HG02642 (cell line): ENCODE data around the gene ANP32E.
A peak's percentile ranks its signal among the peaks of the same experiment; 100 is the strongest.
"Not testable (repeated sequence)": the region's sequence is repeated elsewhere in the genome, so short reads cannot be mapped to it uniquely, and the experiment has no call there.

Experiments used
- ATAC-seq: cut with Tn5 transposase; IDR thresholded peaks from one replicate; pipeline ENCODE4 v1.9.1; 2021; ENCODE audit warnings: mild to moderate bottlenecking; ENCODE audit not compliant: unreplicated experiment, poor library complexity

Gene ANP32E

GRCh38 chr1:150257624-150258585 is 22.0 kb upstream of the ANP32E start, which contains the start of gene CA14:
TSS of gene CA14 (plus strand) at chr1:150257774. CDS start at chr1:150258129, 355 bp downstream.
- no peak for ATAC-seq

DNA sequence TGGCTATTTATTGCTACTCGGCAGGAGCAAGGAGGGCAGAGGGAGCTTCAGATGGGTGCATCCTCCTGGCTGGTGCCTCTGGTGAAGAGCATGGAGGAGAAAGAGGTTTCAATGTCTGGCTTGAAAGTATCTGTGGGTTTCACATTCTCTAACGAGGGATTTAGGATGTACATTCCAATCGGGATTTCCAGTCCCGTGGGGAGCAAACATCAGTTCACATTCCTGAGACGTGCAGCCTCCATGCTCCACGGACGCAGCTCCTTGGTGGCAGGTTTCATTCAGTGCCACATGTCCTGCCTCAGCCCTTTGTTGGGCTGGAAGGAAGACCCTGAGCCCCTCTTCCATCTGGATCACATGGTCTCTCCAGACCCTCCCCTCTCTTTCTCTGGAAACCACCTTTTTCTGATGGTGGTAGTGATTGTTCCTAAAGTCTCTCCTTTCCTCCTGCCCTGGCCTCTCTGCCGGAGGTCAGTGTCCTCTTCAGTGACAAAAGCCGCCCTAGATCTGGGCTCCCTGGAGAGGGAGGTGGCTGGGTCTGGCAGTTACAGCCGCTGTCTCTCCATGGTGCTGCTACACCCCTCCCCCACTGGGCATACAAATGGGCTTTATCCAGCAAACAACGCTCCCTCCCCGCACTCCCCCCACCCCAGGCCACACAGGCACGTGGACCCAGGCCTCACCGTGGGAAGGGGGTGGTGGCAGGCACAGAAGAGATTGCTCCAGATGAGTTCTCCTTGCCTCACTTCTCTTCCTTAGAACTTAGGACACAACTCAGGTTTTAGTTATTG is 20.8 kb upstream of the ANP32E start:
- ATAC-seq, result no peak

DNA sequence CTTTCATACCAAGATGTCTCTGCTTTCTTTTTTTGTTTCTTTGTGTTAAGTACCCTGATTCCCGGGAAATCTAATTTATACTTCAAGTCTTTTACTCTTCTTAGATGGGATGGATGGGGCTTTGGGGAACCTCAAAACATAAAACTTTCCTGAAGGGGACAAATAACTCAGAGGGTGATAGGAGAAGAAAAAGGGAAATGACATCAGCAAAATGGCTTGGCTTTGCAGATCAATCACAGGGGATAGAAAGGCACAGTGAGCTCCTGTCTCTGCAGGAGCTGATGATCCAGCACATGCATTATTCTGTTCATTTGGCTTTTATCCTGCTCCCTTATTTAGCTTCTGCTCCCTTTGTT is 20.3 kb upstream of the ANP32E start:
- ATAC-seq, result no peak

- no peak for ATAC-seq
These were observed 14.0 kb upstream of the ANP32E start for GRCh38 chr1:150249936-150250335.

GRCh38 chr1:150243003-150243402 is 7.1 kb upstream of the ANP32E start:
- ATAC-seq, result no peak

DNA sequence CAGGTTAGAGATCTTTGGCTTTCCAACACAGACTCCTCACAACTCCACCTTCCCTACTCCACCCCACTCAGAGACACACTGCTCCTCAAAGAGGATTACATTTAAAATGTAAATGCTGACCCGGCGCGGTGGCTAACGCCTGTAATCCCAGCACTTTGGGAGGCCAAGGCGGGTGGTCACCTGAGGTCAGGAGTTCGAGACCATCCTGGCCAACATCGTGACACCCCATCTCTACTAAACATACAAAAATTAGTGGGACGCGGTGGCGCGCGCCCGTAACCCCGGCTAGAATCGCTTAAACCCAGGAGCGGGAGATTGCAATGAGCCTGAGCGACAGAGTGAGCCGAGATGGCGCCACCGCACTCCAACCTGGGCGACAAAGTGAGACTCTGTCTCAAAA is 1.8 kb upstream of the ANP32E start:
- no peak for ATAC-seq

DNA sequence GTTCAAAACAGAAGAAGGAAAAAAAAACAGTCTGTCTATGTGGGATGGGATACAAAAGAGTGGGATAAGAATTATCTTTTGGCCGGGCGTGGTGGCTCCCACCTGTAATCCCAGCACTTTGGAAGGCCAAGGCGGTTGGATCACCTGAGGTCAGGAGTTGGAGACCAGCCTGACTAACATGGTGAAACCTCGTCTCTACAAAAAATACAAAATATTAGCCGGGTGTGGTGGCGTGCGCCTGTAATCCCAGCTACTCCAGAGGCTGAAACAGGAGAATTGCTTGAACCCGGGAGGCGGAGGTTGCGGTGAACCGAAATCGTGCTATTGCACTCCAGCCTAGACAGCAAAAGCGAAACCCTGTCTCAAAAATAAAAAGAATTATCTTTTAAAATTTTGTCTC is 1.3 kb upstream of the ANP32E start:
- ATAC-seq, result not testable (repeated sequence)

DNA sequence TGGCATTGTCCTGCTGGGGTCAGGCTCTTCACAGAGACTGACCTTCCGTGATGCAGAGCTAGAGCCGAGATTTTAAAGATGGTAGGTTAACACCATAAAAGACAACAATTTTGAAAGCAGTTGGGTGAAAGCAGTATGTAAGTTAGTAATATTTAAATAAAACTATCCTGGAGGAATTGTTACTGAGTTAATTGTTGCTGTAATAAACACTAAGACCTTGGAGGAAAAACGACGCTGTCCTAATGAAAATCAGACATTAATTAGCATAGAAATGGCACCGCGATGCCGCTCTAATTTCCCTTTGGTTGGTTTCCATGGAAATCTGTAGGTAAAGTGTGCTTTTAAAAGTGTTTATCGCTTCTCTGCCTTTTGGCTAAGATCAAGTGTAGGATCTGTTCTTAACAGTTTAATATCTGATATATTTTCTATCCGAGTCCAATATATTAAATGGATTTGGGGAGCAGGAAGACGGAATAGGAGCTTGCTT is 745 bp upstream of the ANP32E start:
- no peak for ATAC-seq

- ATAC-seq, result peak; percentile 1
These were observed 539 bp downstream of the ANP32E start for GRCh38 chr1:150235294-150235851.

GRCh38 chr1:150234566-150235293 is 1.2 kb downstream of the ANP32E start:
- ATAC-seq, result peak; percentile 62

DNA sequence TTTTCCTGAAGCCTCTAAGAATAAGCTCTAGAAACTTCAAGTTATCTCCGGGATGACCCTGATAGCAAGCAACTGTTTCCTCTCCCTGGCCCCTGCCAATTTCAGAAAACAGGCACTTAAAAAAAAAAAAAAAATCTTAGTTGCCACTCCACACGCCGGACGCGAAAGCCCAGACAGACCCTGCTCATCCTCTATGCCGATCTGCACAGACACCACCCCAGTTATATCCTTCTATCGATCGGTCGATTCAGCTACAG is 1.7 kb downstream of the ANP32E start:
- no peak for ATAC-seq

GRCh38 chr1:150233359-150234308 is 2.3 kb downstream of the ANP32E start:
- no peak for ATAC-seq

GRCh38 chr1:150232921-150233320 is 3.0 kb downstream of the ANP32E start:
- not testable (repeated sequence) for ATAC-seq

DNA sequence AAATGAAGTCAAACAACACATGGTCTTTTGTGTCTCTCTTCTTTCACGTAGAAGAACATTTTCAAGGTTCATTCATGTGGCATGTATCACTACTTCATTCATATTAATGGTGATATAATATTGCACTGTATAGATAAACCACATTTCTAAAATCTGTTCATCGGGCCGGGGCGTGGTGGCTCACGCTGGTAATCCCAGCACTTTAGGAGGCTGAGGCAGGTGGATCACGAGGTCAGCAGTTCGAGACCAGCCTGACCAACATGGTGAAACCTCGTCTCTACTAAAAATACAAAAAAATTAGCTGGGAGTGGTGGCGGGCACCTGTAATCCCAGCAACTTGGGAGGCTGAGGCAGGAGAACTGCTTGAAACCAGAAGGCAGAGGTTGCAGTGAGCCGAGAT is 7.7 kb downstream of the ANP32E start:
- ATAC-seq, result not testable (repeated sequence)

- ATAC-seq, result no peak
These were observed 8.7 kb downstream of the ANP32E start for GRCh38 chr1:150227228-150227627.

- ATAC-seq, result no peak
These were observed 9.4 kb downstream of the ANP32E start for GRCh38 chr1:150226486-150226885.

- ATAC-seq, result no peak
These were observed 10.4 kb downstream of the ANP32E start for GRCh38 chr1:150225546-150225945.

- ATAC-seq, result no peak
These were observed 10.9 kb downstream of the ANP32E start for GRCh38 chr1:150224983-150225382.

DNA sequence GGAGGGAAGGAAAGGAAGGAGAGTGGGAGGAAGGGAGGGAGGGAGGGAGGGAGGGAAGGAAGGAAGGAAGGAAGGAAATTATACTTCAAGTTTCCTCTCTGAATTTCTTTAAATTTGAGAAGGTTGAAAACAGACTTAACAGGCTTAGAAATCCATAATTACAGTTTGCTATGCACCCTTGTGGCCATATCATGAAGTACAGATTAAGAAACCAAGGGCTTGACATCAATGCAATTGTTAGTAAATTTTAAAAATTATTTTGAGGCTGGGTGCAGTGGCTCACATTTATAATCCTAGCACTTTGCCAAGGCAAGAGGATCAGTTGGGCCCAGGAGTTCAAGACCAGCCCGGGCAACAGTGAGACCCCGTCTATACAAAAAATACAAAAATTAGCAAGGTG is 14.4 kb downstream of the ANP32E start:
- no peak for ATAC-seq
